Measurements from ENCODE around the gene PRXL2C.
A peak's percentile ranks its signal among the peaks of the same experiment; 100 is the strongest.
"Not testable (repeated sequence)": the region's sequence is repeated elsewhere in the genome, so short reads cannot be mapped to it uniquely, and the experiment has no call there.

PRXL2C gene, protein sequence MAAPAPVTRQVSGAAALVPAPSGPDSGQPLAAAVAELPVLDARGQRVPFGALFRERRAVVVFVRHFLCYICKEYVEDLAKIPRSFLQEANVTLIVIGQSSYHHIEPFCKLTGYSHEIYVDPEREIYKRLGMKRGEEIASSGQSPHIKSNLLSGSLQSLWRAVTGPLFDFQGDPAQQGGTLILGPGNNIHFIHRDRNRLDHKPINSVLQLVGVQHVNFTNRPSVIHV

DNA sequence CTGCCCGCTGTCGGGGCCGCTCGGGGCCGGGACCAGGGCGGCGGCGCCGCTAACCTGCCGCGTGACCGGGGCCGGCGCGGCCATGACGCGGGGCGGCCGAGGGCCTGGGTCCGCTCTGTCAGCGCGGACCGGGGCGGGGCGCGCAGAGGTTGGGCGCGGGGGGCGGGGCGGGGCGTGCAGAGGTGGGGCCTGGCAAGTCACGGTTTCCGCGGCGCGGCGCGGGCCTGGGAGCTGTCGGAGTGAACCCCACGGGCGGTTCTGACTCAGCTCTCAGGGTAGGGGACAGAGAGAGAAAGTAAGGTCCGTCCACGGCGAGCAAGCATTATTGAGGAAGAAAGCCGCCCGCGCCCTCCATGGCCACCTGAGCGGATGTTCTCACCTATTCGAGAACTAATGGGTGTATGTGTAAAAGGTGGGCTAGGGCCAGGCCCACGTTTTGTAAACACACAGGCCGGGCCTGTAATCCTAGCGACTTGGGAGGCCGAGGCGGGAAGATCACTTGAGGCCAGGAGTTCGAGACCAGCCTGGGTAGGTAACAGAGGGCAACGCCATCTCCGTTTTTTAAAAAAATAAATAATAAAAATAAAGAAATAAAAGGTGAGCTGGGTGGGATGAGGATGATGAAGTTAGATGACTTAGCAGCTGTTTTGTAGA is at the start of gene PRXL2C:
Gene PRXL2C (minus strand): TSS at position 120 of the 654 bp plus-strand sequence. CDS start 36 bp downstream, at position 84.
- DNase-seq = peak; percentile 53

- DNase-seq = not testable (repeated sequence)
Measured at GRCh38 chr9:96700721-96701375, 45.7 kb upstream of the PRXL2C start.

GRCh38 chr9:96691326-96691725 is 36.2 kb upstream of the PRXL2C start:
- DNase-seq = no peak

GRCh38 chr9:96688745-96689464 is 33.8 kb upstream of the PRXL2C start:
- no peak for DNase-seq

DNA sequence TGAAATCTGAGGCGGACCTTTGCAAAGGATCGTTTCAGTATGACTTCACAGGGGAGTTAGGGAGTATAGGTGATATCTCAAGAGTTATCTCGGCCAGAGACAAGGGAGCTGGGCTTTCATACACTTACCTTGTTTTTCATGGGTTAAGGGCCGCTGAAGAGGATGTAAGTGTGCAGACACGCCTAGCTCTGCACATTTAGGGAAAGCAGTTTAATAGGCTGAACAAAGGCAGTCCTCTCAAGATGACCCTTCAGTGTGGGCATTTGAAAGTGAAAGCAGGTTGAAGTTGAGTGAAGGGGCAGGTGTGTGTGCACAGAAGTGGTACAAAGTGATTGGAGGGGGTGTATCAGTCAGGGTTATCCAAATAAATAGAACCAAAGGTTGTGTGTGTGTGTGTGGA is 33.1 kb upstream of the PRXL2C start:
- no peak for DNase-seq

DNA sequence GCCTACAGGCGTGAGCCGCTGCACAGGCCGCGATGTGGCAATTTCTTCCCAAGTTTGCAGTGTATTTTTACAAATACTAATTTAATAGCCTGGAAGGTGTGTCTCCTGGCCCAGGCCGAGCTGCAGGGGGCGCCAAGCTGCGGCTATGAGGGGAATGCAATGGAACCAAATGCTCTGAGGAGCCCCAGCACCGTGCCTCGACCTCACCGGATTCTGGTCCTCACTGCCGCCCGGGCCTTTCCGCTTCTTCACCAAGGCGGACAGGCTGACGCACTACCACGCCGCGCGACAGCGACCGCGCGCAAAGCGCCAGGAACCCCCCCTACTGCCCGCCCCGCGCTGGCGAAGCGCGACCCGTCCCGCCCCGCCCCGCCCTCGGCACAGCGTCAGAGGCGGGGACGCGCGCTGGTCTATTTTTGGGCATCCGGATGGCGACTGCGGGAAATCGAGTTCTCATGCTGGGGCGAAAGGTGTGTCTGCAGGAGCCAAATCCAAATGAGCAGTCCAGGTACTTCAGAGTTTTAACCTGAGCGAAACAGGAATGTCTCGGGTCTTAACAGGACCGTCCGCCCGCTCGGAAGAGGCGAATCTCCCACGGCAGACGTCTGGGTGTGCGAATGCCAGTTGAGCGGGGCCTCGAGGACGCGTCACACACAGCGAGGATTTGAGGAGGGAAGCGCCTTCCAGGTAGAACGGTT is 31.7 kb upstream of the PRXL2C start:
- no peak for DNase-seq

- no peak for DNase-seq
Measured at GRCh38 chr9:96680812-96681499, 25.8 kb upstream of the PRXL2C start.

- DNase-seq = no peak
Measured at GRCh38 chr9:96674906-96675538, 19.9 kb upstream of the PRXL2C start.

- not testable (repeated sequence) for DNase-seq
Measured at GRCh38 chr9:96673786-96674185, 18.7 kb upstream of the PRXL2C start.

DNA sequence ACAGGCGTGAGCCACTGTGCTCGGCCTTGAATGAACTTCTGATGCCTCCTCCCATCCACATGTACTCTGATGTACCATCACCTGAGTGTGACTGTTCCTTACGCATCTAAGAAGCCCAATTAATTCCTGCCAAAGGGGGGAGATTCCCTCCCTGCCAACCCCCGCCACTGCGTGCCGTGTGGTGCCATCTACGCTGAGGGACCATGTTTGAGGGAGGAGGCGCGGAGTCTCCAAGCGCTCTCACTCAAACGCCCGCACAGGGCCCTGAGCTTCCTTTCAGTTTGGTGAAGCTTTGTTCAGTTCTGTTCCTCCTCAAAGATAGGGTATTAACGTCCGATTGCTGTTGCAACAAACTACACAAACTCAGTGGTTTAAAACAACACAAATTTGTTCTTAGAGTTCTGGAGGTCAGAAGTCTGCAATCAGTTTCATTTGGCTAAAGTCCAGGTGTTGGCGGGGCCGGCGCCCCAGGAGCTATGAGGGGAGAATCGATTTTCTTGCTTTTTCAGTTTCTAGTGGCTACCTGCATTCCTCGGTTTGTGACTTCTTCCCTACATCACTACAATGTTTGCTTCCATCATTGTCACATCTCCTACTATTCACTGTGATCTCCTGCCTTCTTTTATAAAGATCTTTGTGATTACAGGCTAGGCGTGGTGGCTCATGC is 13.9 kb upstream of the PRXL2C start:
- no peak for DNase-seq

DNA sequence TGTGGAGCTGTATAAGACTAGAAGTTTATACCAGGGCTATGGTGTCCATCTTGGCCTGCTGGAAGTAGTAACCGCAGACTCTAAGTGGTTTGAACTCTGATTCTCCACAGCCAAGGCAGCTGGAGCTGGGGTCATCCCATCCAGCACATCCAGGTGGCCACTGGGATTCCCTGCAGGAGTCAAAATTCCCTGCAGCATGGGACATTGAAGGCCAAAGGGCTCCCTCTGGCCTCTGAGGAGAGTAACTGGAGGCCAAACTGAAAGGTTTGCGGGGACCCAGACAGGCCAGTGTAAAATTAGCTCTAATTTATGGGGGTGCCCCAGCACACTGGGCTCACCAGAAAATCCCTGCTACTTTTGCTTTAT is 12.2 kb upstream of the PRXL2C start:
- DNase-seq = no peak

DNA sequence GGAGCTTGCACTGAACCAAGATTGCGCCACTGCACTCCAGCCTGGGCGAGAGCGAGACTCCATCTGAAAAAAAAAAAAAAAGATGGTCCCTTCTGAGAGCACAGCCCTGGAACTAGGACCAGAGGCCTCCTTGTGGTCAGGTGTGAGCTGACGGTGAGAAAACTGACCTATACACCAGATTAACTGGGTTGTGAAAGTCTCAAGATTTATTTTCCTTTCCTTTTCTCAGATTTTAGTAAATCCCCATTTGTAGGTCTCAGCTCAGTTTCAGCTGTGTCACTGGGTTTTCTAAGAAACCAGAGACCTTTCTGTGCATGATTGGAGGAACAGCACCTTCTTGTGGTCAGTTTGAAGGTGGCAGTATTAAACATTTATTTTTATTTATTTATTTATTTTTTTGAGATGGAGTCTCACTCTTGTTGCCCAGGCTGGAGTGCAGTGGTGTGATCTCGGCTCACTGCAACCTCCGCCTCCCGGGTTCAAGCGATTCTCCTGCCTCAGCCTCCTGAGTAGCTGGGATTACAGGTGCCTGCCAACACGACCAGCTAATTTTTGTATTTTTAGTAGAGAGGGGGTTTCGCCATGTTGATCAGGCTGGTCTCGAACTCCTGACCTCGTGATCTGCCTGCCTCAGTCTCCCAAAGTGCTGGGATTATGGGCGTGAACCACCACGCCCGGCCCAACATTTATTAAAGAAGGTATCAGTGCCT is 11.7 kb upstream of the PRXL2C start:
- DNase-seq = peak; percentile 54

- DNase-seq = no peak
Measured at GRCh38 chr9:96665789-96666188, 10.7 kb upstream of the PRXL2C start.

GRCh38 chr9:96663506-96664120 is 8.5 kb upstream of the PRXL2C start:
- no peak for DNase-seq

DNA sequence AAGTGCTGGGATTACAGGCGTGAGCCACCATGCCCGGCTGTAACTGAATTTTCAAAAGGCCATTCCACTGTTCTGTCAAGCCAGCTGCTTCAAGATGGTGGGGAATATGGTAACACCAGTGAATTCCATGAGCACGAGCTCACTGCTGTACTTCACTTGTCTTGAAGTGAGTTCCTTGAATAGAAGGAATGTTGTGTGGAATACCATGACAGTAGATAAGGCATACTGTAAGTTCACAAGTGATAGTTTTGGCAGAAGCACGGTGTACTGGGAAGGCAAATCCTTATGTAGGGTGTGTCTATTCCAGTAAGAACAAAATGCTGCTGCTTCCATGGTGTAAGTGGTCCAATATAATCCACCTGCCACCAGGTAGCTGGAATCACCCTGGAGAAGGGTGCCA is 6.6 kb upstream of the PRXL2C start:
- DNase-seq = no peak

DNA sequence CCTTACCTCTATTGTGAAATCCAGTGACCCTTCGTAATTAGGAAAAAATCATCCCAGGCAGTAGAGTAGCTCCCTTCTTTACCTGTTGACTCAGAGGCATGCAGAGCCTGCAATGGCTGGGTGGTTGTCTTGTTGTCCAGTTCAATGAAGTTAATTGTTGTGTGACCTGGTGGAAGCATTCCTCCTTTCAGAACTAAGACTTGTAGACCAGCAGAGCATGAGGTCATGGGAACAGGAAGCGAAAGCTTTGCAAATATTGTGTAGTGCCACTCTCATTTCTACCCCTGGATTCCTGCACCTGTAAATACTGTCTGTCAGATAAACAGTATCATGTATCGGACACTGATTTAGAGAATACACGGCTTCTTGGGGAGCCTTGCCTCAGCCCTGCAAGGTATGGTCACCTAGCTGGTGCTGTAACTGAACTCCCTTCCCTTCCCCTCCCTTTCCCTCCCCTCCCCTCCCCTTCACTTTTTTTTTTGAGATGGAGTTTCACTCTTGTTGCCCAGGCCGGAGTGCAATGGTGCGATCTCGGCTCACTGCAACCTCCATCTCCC is 5.7 kb upstream of the PRXL2C start:
- DNase-seq = no peak

GRCh38 chr9:96654450-96655197 is 493 bp downstream of the PRXL2C start:
- peak; percentile 81 for DNase-seq

- peak; percentile 17 for DNase-seq
Measured at GRCh38 chr9:96651626-96652025, 3.5 kb downstream of the PRXL2C start.

All from COR-L47 (cell line).